HG02840 (cell line): ENCODE results near the gene SSPN.

Experiments
- ATAC-seq: cut with Tn5 transposase; IDR thresholded peaks from one replicate; pipeline ENCODE4 v1.9.1; 2021; ENCODE audit warnings: mild to moderate bottlenecking, moderate library complexity, moderate number of reproducible peaks; ENCODE audit not compliant: unreplicated experiment, low FRiP score

Gene SSPN

DNA sequence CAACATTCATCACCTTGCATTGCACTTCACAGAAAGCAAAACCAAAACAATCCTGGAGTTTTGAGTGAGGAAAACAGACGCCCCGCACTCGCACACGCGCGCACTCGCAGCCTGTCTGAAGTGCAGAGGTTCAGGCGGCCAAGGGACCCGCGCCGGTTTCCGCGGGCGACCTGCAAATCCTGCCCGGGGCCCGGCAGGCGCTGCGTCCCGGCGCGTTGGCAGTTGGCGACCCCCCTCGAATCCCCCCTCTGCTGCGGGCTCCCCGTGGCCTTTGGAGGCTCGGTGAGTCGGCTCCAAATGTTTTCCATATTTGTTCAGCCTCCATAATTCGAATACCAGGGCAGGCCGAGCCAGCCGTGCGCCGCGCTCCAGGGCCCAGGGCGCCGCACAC, at the start of gene SSPN:
Gene SSPN (plus strand): TSS at position 324 of the 391 bp plus-strand sequence. CDS start 100 bp downstream, outside the sequence.
- no peak for ATAC-seq

GRCh38 chr12:26148291-26148690, 47.1 kb upstream of the SSPN start:
- no peak for ATAC-seq

DNA sequence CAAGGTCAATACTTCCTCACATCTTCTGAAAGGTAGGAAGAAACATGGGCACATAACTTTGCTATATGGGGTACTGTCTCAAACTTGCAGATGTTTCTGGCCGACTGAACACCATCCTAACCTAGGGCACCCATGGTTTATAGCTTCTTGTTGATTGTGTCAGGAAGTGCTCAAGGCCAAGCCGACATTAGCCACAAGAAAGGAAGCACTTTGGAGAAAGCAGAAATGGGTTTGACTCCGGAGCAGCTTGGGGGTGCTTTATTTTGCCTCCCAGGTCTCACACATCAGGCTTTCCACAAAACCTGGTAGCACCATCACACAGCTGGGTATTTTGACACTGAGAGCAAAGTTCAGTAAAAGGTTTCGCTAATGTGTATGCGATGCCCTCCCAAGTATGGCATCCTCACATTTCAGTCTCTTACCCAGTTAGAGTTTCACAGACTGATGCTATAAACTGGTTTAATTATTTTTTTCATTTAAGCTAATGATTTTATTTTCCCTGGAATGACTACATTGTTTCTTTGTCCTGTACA, 45.3 kb upstream of the SSPN start:
- ATAC-seq = no peak

GRCh38 chr12:26150736-26151450, 44.5 kb upstream of the SSPN start:
- ATAC-seq = no peak

GRCh38 chr12:26152507-26153102, 42.8 kb upstream of the SSPN start:
- ATAC-seq = no peak

- no peak for ATAC-seq
Measured at GRCh38 chr12:26153421-26154154, 41.8 kb upstream of the SSPN start.

- peak; percentile 86 for ATAC-seq
Measured at GRCh38 chr12:26156201-26156871, 39.0 kb upstream of the SSPN start.

DNA sequence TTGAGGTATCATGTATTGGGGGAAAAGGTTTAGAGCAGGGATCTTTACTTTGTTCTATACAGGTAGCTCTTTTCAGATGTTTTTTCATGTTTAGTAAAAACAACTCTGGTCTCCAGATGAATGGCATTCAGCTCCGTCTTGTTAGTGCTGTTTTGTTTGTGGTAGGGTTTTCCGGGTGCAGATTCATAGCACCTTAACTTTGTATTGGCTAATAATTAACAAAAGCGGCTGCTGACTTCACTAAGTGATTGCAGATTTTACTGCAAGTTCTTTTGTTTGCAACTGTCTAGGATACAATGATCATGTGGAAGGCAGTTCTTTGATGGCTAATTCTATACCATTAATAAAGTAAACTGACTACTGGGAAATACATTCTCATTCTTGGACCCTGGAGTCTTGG, 38.4 kb upstream of the SSPN start:
- ATAC-seq = peak; percentile 22

- no peak for ATAC-seq
Measured at GRCh38 chr12:26158078-26158764, 37.2 kb upstream of the SSPN start.

- no peak for ATAC-seq
Measured at GRCh38 chr12:26162174-26162573, 33.2 kb upstream of the SSPN start.

DNA sequence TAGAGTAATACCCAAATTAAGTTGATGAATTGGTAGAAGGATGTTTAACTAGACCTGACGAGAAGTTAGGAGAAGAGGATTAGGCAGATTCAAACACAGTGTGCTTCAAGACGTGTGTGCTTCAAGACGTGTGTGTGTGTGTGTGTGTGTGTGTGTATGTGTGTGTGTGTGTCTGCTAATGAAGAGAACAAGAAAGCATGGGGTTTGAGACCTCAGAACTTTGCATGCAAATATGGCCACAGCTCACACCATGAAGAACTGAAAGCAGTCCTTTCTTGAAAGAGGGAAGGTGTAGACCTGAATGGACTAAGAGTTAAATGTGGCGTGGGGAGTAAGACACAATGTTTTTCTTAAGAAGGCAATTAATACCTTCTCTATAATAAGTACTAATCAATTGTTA, 32.5 kb upstream of the SSPN start:
- ATAC-seq = peak; percentile 77

DNA sequence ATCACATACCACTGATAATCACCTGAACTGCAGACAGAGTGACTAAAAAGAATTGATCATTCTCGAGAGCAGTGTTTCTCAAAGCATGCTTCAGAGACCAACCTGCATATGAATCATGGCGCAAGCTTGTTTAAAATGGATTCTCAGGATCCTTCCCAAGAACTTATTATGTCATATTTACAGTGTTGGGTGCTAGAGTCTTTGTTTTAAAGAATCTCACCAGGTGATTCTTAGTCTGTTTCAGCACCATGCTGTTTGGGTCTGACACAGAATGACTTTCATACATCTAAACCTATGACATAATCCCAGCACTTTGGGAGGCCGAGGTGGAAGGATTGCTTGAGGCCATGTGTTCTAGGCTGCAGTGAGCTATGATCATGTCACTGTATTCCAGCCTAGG, 31.3 kb upstream of the SSPN start:
- no peak for ATAC-seq

DNA sequence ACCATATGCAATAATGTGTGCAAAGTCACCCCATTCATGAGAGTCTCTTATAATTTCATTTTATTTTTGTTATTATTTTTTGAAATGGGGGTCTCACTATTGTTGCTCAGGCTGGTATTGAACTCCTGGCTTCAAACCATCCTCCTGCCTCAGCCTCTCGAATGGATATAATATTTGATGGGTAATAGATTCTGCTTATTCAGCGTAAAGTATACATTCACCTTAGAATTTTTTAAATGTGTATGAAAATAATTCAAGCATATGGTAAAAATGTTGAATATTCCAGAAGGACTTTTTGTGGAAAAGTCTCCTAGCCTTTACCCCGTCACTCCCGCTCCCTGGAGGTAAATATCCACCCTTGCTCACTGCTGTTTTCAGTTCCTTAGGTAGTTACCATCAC, 23.4 kb upstream of the SSPN start:
- ATAC-seq = no peak

- no peak for ATAC-seq
Measured at GRCh38 chr12:26172539-26172938, 22.8 kb upstream of the SSPN start.

DNA sequence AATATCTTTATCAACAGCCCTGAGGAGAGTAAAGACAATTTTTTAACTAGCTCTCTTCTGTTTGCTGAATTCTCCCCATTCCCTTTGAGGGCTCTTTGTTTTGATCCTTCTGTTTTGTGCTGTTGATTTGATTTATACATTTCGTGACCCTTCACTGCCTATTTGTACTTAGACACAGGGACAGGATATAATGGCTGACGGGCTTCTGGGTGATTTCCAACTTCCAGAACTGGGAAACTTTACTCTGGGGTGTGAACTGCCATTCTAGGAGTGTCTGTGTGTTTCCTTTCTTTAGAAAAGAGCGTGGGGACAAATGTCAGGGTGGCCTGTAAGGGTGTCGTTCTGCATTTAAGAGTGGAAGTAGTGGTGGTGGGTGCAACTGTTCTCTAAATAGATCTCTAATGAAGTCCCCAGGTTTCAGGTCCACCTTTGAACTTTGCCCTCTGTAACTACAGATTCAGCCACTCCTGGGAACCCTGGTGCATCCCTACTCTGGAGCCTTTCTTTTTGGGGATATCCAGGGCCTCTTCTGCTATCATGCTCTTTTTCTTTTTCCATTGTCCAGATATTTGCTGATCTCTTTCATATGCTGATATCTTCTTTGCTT, 22.3 kb upstream of the SSPN start:
- ATAC-seq = no peak

GRCh38 chr12:26176725-26177124, 18.6 kb upstream of the SSPN start:
- ATAC-seq = no peak

DNA sequence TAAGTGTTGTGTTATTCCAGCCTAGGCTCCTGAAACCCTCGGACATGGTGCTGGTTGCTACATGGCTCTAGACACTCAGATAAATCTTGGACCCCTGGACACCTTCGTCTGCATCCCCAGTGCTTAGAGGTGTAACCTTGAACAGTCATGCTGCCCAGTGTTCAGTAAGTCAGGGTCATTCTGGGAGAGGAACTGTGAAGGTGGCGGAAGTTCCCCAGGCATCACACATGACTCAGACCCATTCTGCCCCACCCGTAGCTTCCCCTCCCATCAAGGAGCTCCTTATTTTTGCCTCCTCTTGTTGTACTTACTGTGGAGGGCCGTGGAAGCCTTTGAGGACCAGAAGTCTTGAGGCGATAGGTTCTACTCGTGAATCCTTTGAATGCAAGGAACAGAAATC, 18.1 kb upstream of the SSPN start:
- ATAC-seq = no peak

DNA sequence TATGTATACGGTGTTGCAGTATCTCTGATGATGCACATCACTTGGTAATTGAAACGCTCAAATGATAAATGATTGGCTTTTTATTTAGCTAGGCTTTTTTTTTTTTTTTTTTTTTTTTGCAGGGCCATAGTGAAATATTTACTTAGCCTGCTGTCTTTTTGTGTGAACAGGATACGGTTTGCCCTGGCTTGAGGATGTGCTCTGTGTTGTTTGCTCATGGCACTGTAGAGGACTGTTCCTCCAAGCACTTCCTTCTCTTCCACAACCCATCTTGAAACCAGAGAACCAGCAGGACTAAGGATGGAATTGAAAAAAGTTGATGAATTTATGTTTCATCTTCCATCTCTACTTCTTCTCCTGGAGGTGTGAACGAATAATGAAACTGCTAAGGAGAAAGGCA, 15.5 kb upstream of the SSPN start:
- ATAC-seq = no peak

- no peak for ATAC-seq
Measured at GRCh38 chr12:26182377-26182776, 13.0 kb upstream of the SSPN start.
